GM23338 (cell line): ENCODE measurements around the gene ITGA4. TPM values are rescaled to one million over a fixed set of nuclear protein-coding genes. Genes with fewer than 3 reads are reported as not detected.

ENCODE experiments used
- ATAC-seq: fragments of 200-7000 bp; cut with Tn5 transposase; 3 replicates; pipeline ENCODE4 v1.9.1; 2020
- DNase-seq: peaks from one replicate; pipeline ENCODE4 v3.0.0-alpha.2; 2015; ENCODE audit warnings: low spot score
- H2AFZ ChIP-seq: fragments of 200-600 bp; sonication (generic); 2 replicates; pipeline ENCODE4 v1.8.0; 2016; ENCODE audit warnings: antibody characterized with exemption, mild to moderate bottlenecking, moderate library complexity
- H3F3A ChIP-seq: fragments of 200-600 bp; sonication (generic); replicated peaks from 2 replicates; pipeline ENCODE4 v1.8.0; 2017; ENCODE audit warnings: antibody characterized with exemption, mixed run types, low read depth
- H3K27ac ChIP-seq: fragments of 200-600 bp; sonication (generic); 2 replicates; pipeline ENCODE4 v1.6.1; 2016; ENCODE audit warnings: low read depth
- H3K27me3 ChIP-seq: fragments of 200-600 bp; sonication (generic); 2 replicates; pipeline ENCODE4 v1.8.0; 2016; ENCODE audit warnings: mild to moderate bottlenecking, mixed run types, moderate library complexity; ENCODE audit not compliant: insufficient read depth
- H3K36me3 ChIP-seq: fragments of 200-600 bp; sonication (generic); 2 replicates; pipeline ENCODE4 v1.8.0; 2016; ENCODE audit warnings: mild to moderate bottlenecking; ENCODE audit not compliant: insufficient read depth
- H3K4me1 ChIP-seq: fragments of 200-600 bp; sonication (generic); 2 replicates; pipeline ENCODE4 v1.8.0; 2016; ENCODE audit warnings: mild to moderate bottlenecking, moderate library complexity; ENCODE audit not compliant: insufficient read depth
- H3K4me2 ChIP-seq: fragments of 200-600 bp; sonication (generic); 2 replicates; pipeline ENCODE4 v1.7.1; 2017; ENCODE audit warnings: mixed run types
- H3K4me3 ChIP-seq: fragments of 200-600 bp; sonication (generic); 2 replicates; pipeline ENCODE4 v1.6.1; 2016; ENCODE audit warnings: mixed run types
- H3K79me2 ChIP-seq: fragments of 200-600 bp; sonication (generic); replicated peaks from 2 replicates; pipeline ENCODE4 v1.8.0; 2017; ENCODE audit warnings: mild to moderate bottlenecking; ENCODE audit not compliant: insufficient read depth
- H3K9me2 ChIP-seq: fragments of 200-600 bp; sonication (generic); 2 replicates; pipeline ENCODE4 v1.8.0; 2017; ENCODE audit not compliant: insufficient read depth
- H4K20me1 ChIP-seq: fragments of 200-600 bp; sonication (generic); replicated peaks from 2 replicates; pipeline ENCODE4 v1.8.0; 2017; ENCODE audit warnings: mild to moderate bottlenecking; ENCODE audit not compliant: insufficient read depth
- H3K27ac Mint-ChIP-seq: 2 replicates; pipeline ENCODE4 v1.8.0; 2020; ENCODE audit warnings: inconsistent platforms, mild to moderate bottlenecking, moderate library complexity, mixed read lengths
- H3K27me3 Mint-ChIP-seq: 3 replicates; pipeline ENCODE4 v1.8.0; 2022; ENCODE audit warnings: low read depth, mild to moderate bottlenecking, moderate library complexity, mixed read lengths, inconsistent platforms; ENCODE audit not compliant: insufficient read depth, poor library complexity
- H3K36me3 Mint-ChIP-seq: 3 replicates; pipeline ENCODE4 v1.8.0; 2021; ENCODE audit warnings: low read depth, mild to moderate bottlenecking, inconsistent platforms, moderate library complexity, mixed read lengths
- H3K4me1 Mint-ChIP-seq: 3 replicates; pipeline ENCODE4 v1.8.0; 2020; ENCODE audit warnings: mild to moderate bottlenecking, inconsistent platforms, mixed read lengths
- H3K4me3 Mint-ChIP-seq: 3 replicates; pipeline ENCODE4 v1.8.0; 2021; ENCODE audit warnings: moderate library complexity, mild to moderate bottlenecking, inconsistent platforms, mixed read lengths
- H3K9me3 Mint-ChIP-seq: 3 replicates; pipeline ENCODE4 v1.8.0; 2020; ENCODE audit warnings: moderate library complexity, mild to moderate bottlenecking, inconsistent platforms, mixed read lengths
- CTCF ChIP-seq, 2 experiments: fragments of 200-600 bp in 1 of 2; sonication (generic) in 1 of 2; conservative IDR thresholded peaks; 2 replicates each; pipeline versions ENCODE4 v1.5.1 to v1.6.1; 2016 to 2017; ENCODE audit warnings: antibody characterized with exemption in 2 of 2, low read depth in 2 of 2, mild to moderate bottlenecking in 2 of 2, moderate library complexity in 1 of 2
- EZH2 ChIP-seq: fragments of 200-600 bp; sonication (generic); IDR thresholded peaks from one replicate; pipeline ENCODE4 v1.8.0; 2017; ENCODE audit warnings: antibody characterized with exemption, mild to moderate bottlenecking, low read depth; ENCODE audit not compliant: unreplicated experiment
- EZH2phosphoT487 ChIP-seq: fragments of 200-600 bp; sonication (generic); IDR thresholded peaks from one replicate; pipeline ENCODE4 v1.8.1; 2018; ENCODE audit warnings: antibody characterized with exemption; ENCODE audit not compliant: unreplicated experiment
- JUNB ChIP-seq: IDR thresholded peaks from one replicate; pipeline ENCODE4 v1.6.1; 2016; ENCODE audit warnings: antibody characterized with exemption; ENCODE audit not compliant: unreplicated experiment
- POLR2AphosphoS5 ChIP-seq: IDR thresholded peaks from 2 replicates; pipeline ENCODE4 v1.6.1; 2016; ENCODE audit warnings: antibody characterized with exemption, low read depth
- STAT1 ChIP-seq: IDR thresholded peaks from one replicate; pipeline ENCODE4 v1.6.1; 2016; ENCODE audit warnings: antibody characterized with exemption; ENCODE audit not compliant: unreplicated experiment
- polyA plus RNA-seq: library from polyadenylated mRNA; unstranded; fragments of >200 nt; fragmentation: Nextera tagmentation; extraction: Ambion mirVana; gene quantifications from 2 replicates; pipeline ENCODE4 v1.2.1, GENCODE V29; 2016
- total RNA-seq: library from RNA; depleted of rRNA; stranded (reverse); fragments of >200 nt; shearing (Covaris generic); gene quantifications from 2 replicates; pipeline ENCODE4 v1.2.3, GENCODE V29; 2014
- TF ChIP-seq, protein P1 (sequence below): fragments of 250-450 bp; sonication (Bioruptor Pico); IDR thresholded peaks from 2 replicates; pipeline ENCODE4 v1.5.0; 2020; ENCODE audit warnings: mild to moderate bottlenecking, moderate library complexity

Gene ITGA4
- total and polyA plus RNA-seq, 2 experiments from 2014 or later = 1.2 to 4.6 TPM

GRCh38 chr2:181420259-181421130 is 36.7 kb upstream of the ITGA4 start (continued):
- TF ChIP-seq, protein P1, sequence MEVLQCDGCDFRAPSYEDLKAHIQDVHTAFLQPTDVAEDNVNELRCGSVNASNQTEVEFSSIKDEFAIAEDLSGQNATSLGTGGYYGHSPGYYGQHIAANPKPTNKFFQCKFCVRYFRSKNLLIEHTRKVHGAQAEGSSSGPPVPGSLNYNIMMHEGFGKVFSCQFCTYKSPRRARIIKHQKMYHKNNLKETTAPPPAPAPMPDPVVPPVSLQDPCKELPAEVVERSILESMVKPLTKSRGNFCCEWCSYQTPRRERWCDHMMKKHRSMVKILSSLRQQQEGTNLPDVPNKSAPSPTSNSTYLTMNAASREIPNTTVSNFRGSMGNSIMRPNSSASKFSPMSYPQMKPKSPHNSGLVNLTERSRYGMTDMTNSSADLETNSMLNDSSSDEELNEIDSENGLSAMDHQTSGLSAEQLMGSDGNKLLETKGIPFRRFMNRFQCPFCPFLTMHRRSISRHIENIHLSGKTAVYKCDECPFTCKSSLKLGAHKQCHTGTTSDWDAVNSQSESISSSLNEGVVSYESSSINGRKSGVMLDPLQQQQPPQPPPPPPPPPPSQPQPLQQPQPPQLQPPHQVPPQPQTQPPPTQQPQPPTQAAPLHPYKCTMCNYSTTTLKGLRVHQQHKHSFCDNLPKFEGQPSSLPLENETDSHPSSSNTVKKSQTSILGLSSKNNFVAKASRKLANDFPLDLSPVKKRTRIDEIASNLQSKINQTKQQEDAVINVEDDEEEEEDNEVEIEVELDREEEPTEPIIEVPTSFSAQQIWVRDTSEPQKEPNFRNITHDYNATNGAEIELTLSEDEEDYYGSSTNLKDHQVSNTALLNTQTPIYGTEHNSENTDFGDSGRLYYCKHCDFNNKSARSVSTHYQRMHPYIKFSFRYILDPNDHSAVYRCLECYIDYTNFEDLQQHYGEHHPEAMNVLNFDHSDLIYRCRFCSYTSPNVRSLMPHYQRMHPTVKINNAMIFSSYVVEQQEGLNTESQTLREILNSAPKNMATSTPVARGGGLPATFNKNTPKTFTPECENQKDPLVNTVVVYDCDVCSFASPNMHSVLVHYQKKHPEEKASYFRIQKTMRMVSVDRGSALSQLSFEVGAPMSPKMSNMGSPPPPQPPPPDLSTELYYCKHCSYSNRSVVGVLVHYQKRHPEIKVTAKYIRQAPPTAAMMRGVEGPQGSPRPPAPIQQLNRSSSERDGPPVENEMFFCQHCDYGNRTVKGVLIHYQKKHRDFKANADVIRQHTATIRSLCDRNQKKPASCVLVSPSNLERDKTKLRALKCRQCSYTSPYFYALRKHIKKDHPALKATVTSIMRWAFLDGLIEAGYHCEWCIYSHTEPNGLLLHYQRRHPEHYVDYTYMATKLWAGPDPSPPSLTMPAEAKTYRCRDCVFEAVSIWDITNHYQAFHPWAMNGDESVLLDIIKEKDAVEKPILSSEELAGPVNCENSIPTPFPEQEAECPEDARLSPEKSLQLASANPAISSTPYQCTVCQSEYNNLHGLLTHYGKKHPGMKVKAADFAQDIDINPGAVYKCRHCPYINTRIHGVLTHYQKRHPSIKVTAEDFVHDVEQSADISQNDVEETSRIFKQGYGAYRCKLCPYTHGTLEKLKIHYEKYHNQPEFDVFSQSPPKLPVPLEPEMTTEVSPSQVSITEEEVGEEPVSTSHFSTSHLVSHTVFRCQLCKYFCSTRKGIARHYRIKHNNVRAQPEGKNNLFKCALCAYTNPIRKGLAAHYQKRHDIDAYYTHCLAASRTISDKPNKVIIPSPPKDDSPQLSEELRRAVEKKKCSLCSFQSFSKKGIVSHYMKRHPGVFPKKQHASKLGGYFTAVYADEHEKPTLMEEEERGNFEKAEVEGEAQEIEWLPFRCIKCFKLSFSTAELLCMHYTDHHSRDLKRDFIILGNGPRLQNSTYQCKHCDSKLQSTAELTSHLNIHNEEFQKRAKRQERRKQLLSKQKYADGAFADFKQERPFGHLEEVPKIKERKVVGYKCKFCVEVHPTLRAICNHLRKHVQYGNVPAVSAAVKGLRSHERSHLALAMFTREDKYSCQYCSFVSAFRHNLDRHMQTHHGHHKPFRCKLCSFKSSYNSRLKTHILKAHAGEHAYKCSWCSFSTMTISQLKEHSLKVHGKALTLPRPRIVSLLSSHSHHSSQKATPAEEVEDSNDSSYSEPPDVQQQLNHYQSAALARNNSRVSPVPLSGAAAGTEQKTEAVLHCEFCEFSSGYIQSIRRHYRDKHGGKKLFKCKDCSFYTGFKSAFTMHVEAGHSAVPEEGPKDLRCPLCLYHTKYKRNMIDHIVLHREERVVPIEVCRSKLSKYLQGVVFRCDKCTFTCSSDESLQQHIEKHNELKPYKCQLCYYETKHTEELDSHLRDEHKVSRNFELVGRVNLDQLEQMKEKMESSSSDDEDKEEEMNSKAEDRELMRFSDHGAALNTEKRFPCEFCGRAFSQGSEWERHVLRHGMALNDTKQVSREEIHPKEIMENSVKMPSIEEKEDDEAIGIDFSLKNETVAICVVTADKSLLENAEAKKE (CRISPR knock-in tag) = no peak
- no peak for TF ChIP-seq STAT1
- no peak for TF ChIP-seq EZH2
- TF ChIP-seq POLR2AphosphoS5 = no peak
- no peak for TF ChIP-seq JUNB

DNA sequence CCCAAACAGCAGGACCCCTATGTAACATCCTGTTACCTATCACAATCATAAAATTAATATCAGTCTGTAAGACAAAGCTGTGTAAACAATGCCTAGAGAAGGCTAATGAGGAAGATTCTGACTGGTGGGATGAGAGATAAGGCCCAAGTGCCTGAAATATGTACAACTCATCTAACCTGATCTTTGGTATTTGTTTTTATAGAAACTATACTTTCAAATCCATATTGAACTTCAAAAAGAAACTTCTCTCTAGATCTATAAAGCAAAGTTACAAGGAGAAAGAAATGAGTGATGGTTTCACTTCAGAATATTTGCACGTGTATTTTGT is 36.1 kb upstream of the ITGA4 start:
- Mint-ChIP-seq H3K27me3 (no peaks in the 10 kb centered on the region), H3K36me3 (no peaks in the 10 kb centered on the region), H3K4me1 (peaks cover 4% of the 10 kb centered on the region; the same call in 2 of the 3 replicates), H3K9me3 (no peaks in the 10 kb centered on the region; the same call in 2 of the 3 replicates), H3K4me3 (no peak overlapping the region), H3K27ac (no peak overlapping the region)
- TF ChIP-seq, protein P1 (CRISPR knock-in tag) = no peak
- TF ChIP-seq CTCF (conservative IDR thresholded peaks at IDR 0.05; ENCODE audit: low read depth in 2 of 2) (no peak), EZH2phosphoT487 (no peak)
- H3K27ac ChIP-seq = no peak overlapping the region
- no peaks in the 10 kb centered on the region for H3K27me3 ChIP-seq
- H3K4me1 ChIP-seq = no peaks in the 10 kb centered on the region
- no peak for ATAC-seq
- H3K4me3 ChIP-seq = no peak overlapping the region
- no peak overlapping the region for H2AFZ ChIP-seq
- H3F3A ChIP-seq = no peaks in the 10 kb centered on the region
- H3K36me3 ChIP-seq = no peaks in the 10 kb centered on the region
- no peaks in the 10 kb centered on the region; the same call in 1 of the 2 replicates for H3K9me2 ChIP-seq
- H4K20me1 ChIP-seq = no peaks in the 10 kb centered on the region
- H3K79me2 ChIP-seq = no peaks in the 10 kb centered on the region
- no peak for DNase-seq
- H3K4me2 ChIP-seq = no peak overlapping the region
